LNCaP clone FGC (cell line): Measurements from ENCODE around the gene PIP4K2B.
A peak's percentile ranks its signal among the peaks of the same experiment; 100 is the strongest.

Source experiments
- DNase-seq: peaks from one replicate; pipeline ENCODE4 v3.0.0-alpha.2; 2011; ENCODE audit warnings: low read depth
- H3K4me3 ChIP-seq: 2 replicates; pipeline ENCODE4 v1.5.1; 2011; ENCODE audit warnings: mild to moderate bottlenecking, low read depth, low read length, control low read depth
- TF ChIP-seq, protein P1 (sequence below): IDR thresholded peaks from 2 replicates; pipeline ENCODE4 v1.5.1; 2012; ENCODE audit warnings: mild to moderate bottlenecking; ENCODE audit not compliant: control insufficient read depth, insufficient read depth; ENCODE audit errors: extremely low read depth

PIP4K2B gene

GRCh38 chr17:38773258-38773657, 26.1 kb downstream of the PIP4K2B start:
- DNase-seq, result no peak
- no peak overlapping the region for H3K4me3 ChIP-seq
- TF ChIP-seq, protein P1, sequence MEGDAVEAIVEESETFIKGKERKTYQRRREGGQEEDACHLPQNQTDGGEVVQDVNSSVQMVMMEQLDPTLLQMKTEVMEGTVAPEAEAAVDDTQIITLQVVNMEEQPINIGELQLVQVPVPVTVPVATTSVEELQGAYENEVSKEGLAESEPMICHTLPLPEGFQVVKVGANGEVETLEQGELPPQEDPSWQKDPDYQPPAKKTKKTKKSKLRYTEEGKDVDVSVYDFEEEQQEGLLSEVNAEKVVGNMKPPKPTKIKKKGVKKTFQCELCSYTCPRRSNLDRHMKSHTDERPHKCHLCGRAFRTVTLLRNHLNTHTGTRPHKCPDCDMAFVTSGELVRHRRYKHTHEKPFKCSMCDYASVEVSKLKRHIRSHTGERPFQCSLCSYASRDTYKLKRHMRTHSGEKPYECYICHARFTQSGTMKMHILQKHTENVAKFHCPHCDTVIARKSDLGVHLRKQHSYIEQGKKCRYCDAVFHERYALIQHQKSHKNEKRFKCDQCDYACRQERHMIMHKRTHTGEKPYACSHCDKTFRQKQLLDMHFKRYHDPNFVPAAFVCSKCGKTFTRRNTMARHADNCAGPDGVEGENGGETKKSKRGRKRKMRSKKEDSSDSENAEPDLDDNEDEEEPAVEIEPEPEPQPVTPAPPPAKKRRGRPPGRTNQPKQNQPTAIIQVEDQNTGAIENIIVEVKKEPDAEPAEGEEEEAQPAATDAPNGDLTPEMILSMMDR, result no peak

- TF ChIP-seq, protein P1, result no peak
- H3K4me3 ChIP-seq, result no peak overlapping the region
Observed at GRCh38 chr17:38768417-38768816, 30.9 kb downstream of the PIP4K2B start.

DNA sequence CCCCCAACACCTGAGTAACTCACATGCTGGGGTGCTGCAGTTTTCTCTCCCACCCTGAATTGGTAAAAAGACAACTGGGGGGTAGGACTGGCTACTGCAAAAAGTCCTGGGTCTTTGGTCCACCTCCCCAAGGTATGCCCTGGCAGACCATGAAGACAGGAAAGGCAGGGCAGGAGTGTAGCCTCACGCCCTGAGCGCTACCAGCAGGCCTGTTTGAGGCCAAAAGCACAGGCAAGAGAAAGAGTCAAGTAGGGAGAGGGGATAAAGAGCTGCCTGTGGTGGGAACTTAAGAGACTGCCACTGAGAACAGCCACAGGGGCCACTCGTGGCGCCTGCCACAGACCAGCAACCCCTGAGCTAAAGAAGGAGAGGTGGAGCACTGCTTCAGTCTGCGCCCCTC, 33.0 kb downstream of the PIP4K2B start:
- H3K4me3 ChIP-seq, result no peak overlapping the region
- TF ChIP-seq, protein P1, result no peak

More at GRCh38 chr17:38768417-38768816, 30.9 kb downstream of the PIP4K2B start:
- DNase-seq, result peak; percentile 44

DNA sequence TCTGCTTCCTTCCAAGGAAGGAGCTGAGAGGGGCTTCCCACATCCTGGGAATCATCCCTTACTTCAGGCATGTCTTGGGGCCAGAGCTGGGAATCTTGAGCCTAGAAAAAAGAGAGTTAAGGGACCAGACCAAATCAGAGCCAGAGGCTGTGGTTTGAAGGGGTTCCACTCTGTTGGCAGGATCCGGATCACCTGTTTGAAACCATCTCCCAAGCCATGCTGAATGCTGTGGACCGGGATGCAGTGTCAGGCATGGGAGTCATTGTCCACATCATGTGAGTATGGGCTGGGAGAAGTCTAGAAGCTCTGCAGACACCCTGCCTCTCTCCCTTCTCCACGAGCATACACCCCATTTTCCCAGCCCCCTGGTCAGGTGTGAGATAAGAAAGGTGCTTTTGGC, 37.1 kb downstream of the PIP4K2B start:
- no peak overlapping the region for H3K4me3 ChIP-seq
- DNase-seq, result no peak
- TF ChIP-seq, protein P1, result no peak

More for the DNA sequence above, 33.0 kb downstream of the PIP4K2B start:
- no peak for DNase-seq

DNA sequence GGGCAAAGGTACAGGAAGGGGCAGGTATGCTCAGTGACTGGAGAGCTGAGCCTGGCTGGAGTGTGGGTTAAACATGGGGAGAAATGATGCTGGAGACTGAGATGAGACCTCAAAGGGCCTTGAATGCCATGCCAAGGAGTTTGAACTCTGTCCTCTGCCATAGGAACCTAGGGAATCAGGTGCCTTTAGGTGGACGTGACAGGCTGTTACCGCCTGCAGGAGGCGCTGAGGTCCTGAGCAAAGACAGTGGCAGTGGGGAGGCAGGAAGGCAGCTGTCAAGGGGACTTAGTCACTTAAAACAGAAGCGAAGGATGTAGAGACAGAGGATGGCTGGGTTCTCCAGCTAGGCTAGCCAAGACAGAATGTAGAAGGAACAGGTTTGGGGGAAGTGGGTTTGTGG, 37.7 kb downstream of the PIP4K2B start:
- TF ChIP-seq, protein P1, result peak; percentile 27
- H3K4me3 ChIP-seq, result no peak overlapping the region
- no peak for DNase-seq

- H3K4me3 ChIP-seq, result peak overlapping the region; percentile 99
- TF ChIP-seq, protein P1, result no peak
- DNase-seq, result no peak
Observed at GRCh38 chr17:38753071-38753506, 46.3 kb downstream of the PIP4K2B start.

DNA sequence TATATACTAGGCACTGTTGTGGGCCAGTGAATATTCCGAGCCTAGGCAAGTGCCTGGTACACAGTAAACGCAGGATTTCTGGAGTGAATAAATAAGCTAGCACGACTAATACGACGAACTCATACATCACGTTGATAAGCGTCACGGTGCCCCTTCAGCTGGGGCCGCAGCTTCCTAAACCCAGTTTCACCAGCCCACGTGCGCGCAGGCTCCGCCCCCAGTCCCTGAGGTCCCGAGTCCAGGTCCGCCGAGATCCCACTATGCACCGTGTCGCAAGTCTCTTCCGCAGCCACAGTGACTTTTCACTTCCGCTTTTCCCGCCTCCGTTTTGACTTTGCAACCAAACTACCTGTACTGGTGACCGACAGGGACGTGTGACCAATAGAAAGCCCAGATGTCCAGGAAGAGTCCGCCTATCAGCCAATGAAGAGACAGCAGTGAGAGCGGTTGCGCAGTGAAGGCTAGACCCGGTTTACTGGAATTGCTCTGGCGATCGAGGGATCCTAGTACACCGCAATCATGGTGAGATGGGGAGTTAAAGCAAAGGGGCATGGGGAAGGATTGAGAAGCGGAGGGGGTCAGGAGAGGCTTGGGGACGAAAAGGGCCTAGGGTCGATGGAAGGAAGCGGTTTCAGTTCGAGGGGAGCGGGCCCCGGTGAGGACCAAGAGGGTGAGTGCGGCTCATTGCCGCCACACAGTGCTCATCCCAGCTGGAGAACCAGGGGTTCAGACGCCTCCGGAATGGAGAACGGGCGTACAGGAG, 46.9 kb downstream of the PIP4K2B start, which contains the start of gene PSMB3:
PSMB3 (plus strand) TSS at position 434 of the 763 bp plus-strand sequence; CDS start at position 520, 86 bp downstream.
- DNase-seq, result peak; percentile 100
- TF ChIP-seq, protein P1, result 0 out of 2 replicates have a peak, but pooled peaks have one; percentile 1
- H3K4me3 ChIP-seq, result peak within 1 kb of the TSS; percentile 99
